K562 (cell line): ENCODE results near the gene SPATA16. TPM values are rescaled to one million over a fixed set of nuclear protein-coding genes. Genes with fewer than 3 reads are reported as not detected.

ENCODE experiments used
- ATAC-seq: fragments of 200-7000 bp; cut with Tn5 transposase; 3 replicates; pipeline ENCODE4 v1.9.1; 2020; ENCODE audit warnings: moderate library complexity
- BruUV-seq: library from RNA; stranded (reverse); fragments of 400-500 nt; replicated peaks from 2 replicates; lab custom pipeline; 2021; lab: Mats Ljungman, UMichigan
- CTCF ChIA-PET: fragments of 300-600 bp; formaldehyde crosslinking; extraction: SDS; loops from one replicate; lab custom pipeline; 2021; ENCODE audit warnings: low intra/inter-chr PET ratio; lab: Yijun Ruan, JAX
- POLR2A ChIA-PET: fragments of 300-600, 350-650 bp; sonication (Branson Sonifier 250); formaldehyde crosslinking; extraction: SDS; loops from one replicate; lab custom pipeline; 2021; ENCODE audit warnings: antibody characterized with exemption, inconsistent platforms; lab: Yijun Ruan, JAX
- DNase-seq, 4 experiments: peaks; one replicate each; pipeline versions ENCODE4 v3.0.0 to v3.0.0-alpha.2; 2011 to 2018; ENCODE audit warnings: low spot score in 3 of 4, mixed read lengths in 3 of 4; ENCODE audit errors: extremely low read depth in 1 of 4
- FAIRE-seq: peaks from 2 replicates; lab custom pipeline; 2011; peaks lifted over from hg19 to GRCh38; lab: Jason Lieb, UNC
- H2AFZ ChIP-seq: 2 replicates; pipeline ENCODE4 v1.6.0; 2011; ENCODE audit warnings: low read depth, low read length, control low read depth, inconsistent platforms
- H3K27ac ChIP-seq: fragments of 200-600 bp; 3 replicates; pipeline ENCODE4 v1.8.0; 2011; ENCODE audit warnings: low read depth, mild to moderate bottlenecking, control low read depth, inconsistent platforms, low read length, moderate library complexity, mixed read lengths; ENCODE audit errors: extremely low read depth
- H3K27me3 ChIP-seq, 2 experiments: fragments of 300-600 bp in 1 of 2; 2 replicates in 1 of 2; 3 replicates in 1 of 2; pipeline versions ENCODE4 v1.6.0 to v1.8.0; 2011; ENCODE audit warnings: inconsistent platforms in 2 of 2, low read length in 2 of 2, mild to moderate bottlenecking in 1 of 2, mixed read lengths in 1 of 2, moderate library complexity in 1 of 2; ENCODE audit not compliant: control insufficient read depth in 2 of 2, insufficient read depth in 2 of 2
- H3K36me3 ChIP-seq: fragments of 300-600 bp; 3 replicates; pipeline ENCODE4 v1.8.0; 2011; ENCODE audit warnings: mild to moderate bottlenecking, low read length, inconsistent platforms; ENCODE audit not compliant: control insufficient read depth, insufficient read depth
- H3K4me1 ChIP-seq, 2 experiments: fragments of 200-600 bp in 1 of 2; replicated peaks in 1 of 2; 2 replicates in 1 of 2; 3 replicates in 1 of 2; pipeline versions ENCODE4 v1.5.1 to v1.8.0; 2011; ENCODE audit warnings: inconsistent platforms in 2 of 2, low read length in 2 of 2, mild to moderate bottlenecking in 1 of 2, mixed read lengths in 1 of 2, moderate library complexity in 1 of 2; ENCODE audit not compliant: control insufficient read depth in 2 of 2, insufficient read depth in 2 of 2
- H3K4me2 ChIP-seq: 2 replicates; pipeline ENCODE4 v1.6.1; 2011; ENCODE audit warnings: low read length, control low read depth, inconsistent platforms, mixed read lengths; ENCODE audit not compliant: insufficient read depth
- H3K4me3 ChIP-seq: fragments of 200-600 bp; sonication (generic), shearing (Covaris generic); 2 replicates; pipeline ENCODE4 v1.5.1; 2016; ENCODE audit warnings: control low read depth, inconsistent platforms
- H3K79me2 ChIP-seq: fragments of 200-600 bp; 3 replicates; pipeline ENCODE4 v1.8.0; 2011; ENCODE audit warnings: low read length, inconsistent platforms; ENCODE audit not compliant: control insufficient read depth, insufficient read depth
- H3K9ac ChIP-seq, 2 experiments: 2 replicates each; pipeline versions ENCODE4 v1.6.0 to v1.6.1; 2011; ENCODE audit warnings: low read depth in 2 of 2, low read length in 2 of 2, control low read depth in 1 of 2, inconsistent platforms in 1 of 2, mild to moderate bottlenecking in 1 of 2, mixed read lengths in 1 of 2; ENCODE audit not compliant: insufficient read depth in 1 of 2
- H3K9me1 ChIP-seq: one replicate; pipeline ENCODE4 v1.6.0; 2011; ENCODE audit warnings: inconsistent platforms, mild to moderate bottlenecking, low read length, moderate library complexity; ENCODE audit not compliant: control insufficient read depth, insufficient read depth
- H3K9me3 ChIP-seq: replicated peaks from 2 replicates; pipeline ENCODE4 v1.5.1; 2011; ENCODE audit warnings: low read depth, low read length, inconsistent platforms; ENCODE audit not compliant: control insufficient read depth, insufficient read depth
- H4K20me1 ChIP-seq: replicated peaks from 2 replicates; pipeline ENCODE4 v1.6.1; 2011; ENCODE audit warnings: low read length, inconsistent platforms, mixed read lengths; ENCODE audit not compliant: control insufficient read depth, insufficient read depth
- BACH1 ChIP-seq: fragments of 200-800 bp; sonication (Bioruptor generic); IDR thresholded peaks from 2 replicates; pipeline ENCODE4 v1.6.1; 2016; ENCODE audit warnings: missing genetic modification characterization, missing compliant biosample characterization
- CREB3 ChIP-seq: fragments of 450-650 bp; conservative IDR thresholded peaks from 2 replicates; pipeline ENCODE4 v1.6.1; 2016; ENCODE audit warnings: missing genetic modification characterization, low read depth, mild to moderate bottlenecking, missing compliant biosample characterization, moderate library complexity
- JUND ChIP-seq, 2 experiments: IDR thresholded peaks; 2 replicates in 1 of 2; 3 replicates in 1 of 2; pipeline ENCODE4 v1.6.1; 2011; ENCODE audit warnings: borderline replicate concordance in 2 of 2, low read depth in 2 of 2, low read length in 2 of 2, improper control_type of control experiment in 1 of 2, missing biosample characterization in 1 of 2, missing genetic modification characterization in 1 of 2, missing genetic modification reagents in 1 of 2
- MEF2A ChIP-seq: IDR thresholded peaks from 2 replicates; pipeline ENCODE4 v1.6.1; 2011; ENCODE audit warnings: low read depth, mild to moderate bottlenecking, low read length, moderate library complexity; ENCODE audit not compliant: control insufficient read depth
- PHF8 ChIP-seq: fragments of 200-600 bp; sonication (generic); IDR thresholded peaks from 2 replicates; pipeline ENCODE4 v1.6.1; 2012; ENCODE audit warnings: mixed run types, mild to moderate bottlenecking, inconsistent platforms, low read length, moderate library complexity, borderline replicate concordance
- POLR2AphosphoS2 ChIP-seq: IDR thresholded peaks from 2 replicates; pipeline ENCODE4 v1.6.1; 2012; ENCODE audit warnings: low read length, improper control_type of control experiment
- RAD21 ChIP-seq, 2 experiments: fragments of 250-450 bp in 1 of 2; fragments of 450-650 bp in 1 of 2; sonication (Bioruptor Pico) in 1 of 2; formaldehyde crosslinking in 1 of 2; IDR thresholded peaks in 1 of 2; conservative IDR thresholded peaks in 1 of 2; 2 replicates each; pipeline versions ENCODE4 v1.4.0 to v1.8.0; 2020 to 2022; ENCODE audit warnings: mild to moderate bottlenecking in 2 of 2, moderate library complexity in 1 of 2
- TEAD1 ChIP-seq, 2 experiments: fragments of 450-650 bp in 1 of 2; sonication (generic) in 1 of 2; formaldehyde crosslinking; IDR thresholded peaks; 2 replicates each; pipeline versions ENCODE4 v1.4.0 to v1.8.0; 2020 to 2022; ENCODE audit warnings: mild to moderate bottlenecking in 2 of 2, missing genetic modification reagents in 1 of 2
- WGBS: fragments of 100-300 bp; shearing (Covaris generic); methylation state at CpG from one replicate; pipeline ENCODE4 v1.1.6; 2016; ENCODE audit warnings: low coverage, mixed read lengths; ENCODE audit not compliant: insufficient coverage; ENCODE audit errors: missing lambda C conversion rate; 5-methylcytosine and 5-hydroxymethylcytosine counted together
- in situ Hi-C: fragments of 300-500 bp; cut with MboI; formaldehyde crosslinking; loops from 4 replicates; pipeline ENCODE4 v1.15.0; 2018; ENCODE audit warnings: inconsistent platforms, mixed read lengths
- intact Hi-C: fragments of 100-400 bp; cut with micrococcal nuclease; formaldehyde crosslinking; loops from 2 replicates; pipeline ENCODE4 v1.14.2; 2022
- polyA plus RNA-seq, 8 experiments: library from polyadenylated mRNA; depleted of rRNA in 4 of 8; stranded (reverse) in 5 of 8; unstranded in 3 of 8; fragments of >200 nt; fragmentation: Nextera tagmentation in 2 of 8; fragmentation: Illumina TruSeq in 1 of 8; extraction: Ambion mirVana in 2 of 8; extraction: Trizol in 1 of 8; gene quantifications; 2 replicates each; pipeline versions ENCODE4 v1.2.1 to v1.2.3, GENCODE V29; 2011 to 2014; ENCODE audit warnings: inconsistent platforms in 1 of 8, missing spikeins in 1 of 8
- total RNA-seq, 7 experiments: library from RNA; depleted of rRNA in 6 of 7; stranded (reverse); fragments of >200 nt in 6 of 7; fragmentation: Illumina TruSeq in 2 of 7; extraction: Trizol in 2 of 7; gene quantifications; 2 replicates each; pipeline versions ENCODE4 v1.2.1 to v1.2.3, GENCODE V29; 2011 to 2021; ENCODE audit warnings: low replicate concordance in 1 of 7
- TF ChIP-seq, protein P1 (sequence below), 3 experiments: IDR thresholded peaks in 2 of 3; conservative IDR thresholded peaks in 1 of 3; 2 replicates each; pipeline ENCODE4 v1.5.1; 2011 to 2012; ENCODE audit warnings: low read length in 3 of 3, mild to moderate bottlenecking in 3 of 3, control low read depth in 2 of 3, improper control_type of control experiment in 1 of 3, inconsistent platforms in 1 of 3, low read depth in 1 of 3, mixed read lengths in 1 of 3, moderate library complexity in 1 of 3; ENCODE audit not compliant: insufficient read depth in 2 of 3
- TF ChIP-seq, protein P2 (sequence below): sonication (generic); formaldehyde crosslinking; IDR thresholded peaks from 2 replicates; pipeline ENCODE4 v1.5.0; 2020; ENCODE audit warnings: missing genetic modification reagents
- TF ChIP-seq, protein P3 (sequence below): sonication (generic); formaldehyde crosslinking; IDR thresholded peaks from 2 replicates; pipeline ENCODE4 v1.8.0; 2022; ENCODE audit warnings: mild to moderate bottlenecking, missing genetic modification reagents

Gene SPATA16
- total and polyA plus RNA-seq, 9 of the 15 experiments (the other 6 are each of a cell fraction or from before 2014, with no cell fraction given), result not detected

DNA sequence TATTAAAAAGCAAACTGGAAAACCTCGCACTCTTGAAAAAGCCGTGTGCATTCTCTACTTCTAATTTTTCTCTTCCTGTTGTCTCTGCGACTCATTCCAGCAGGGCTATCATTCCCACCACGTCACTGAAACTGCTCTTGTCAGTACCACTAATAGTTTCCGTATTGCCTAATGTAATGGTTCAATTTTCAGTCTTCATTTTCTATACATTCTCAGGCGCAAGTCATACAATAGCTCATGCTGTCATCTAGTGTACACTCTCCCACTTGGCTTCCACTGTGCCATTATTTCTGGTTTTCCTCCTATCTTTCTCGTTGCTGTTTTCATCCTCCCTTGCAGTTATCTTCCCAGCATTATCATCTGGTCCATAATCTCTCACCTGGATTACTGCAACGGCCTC lies 160.2 kb downstream of the SPATA16 start (continued):
- TF ChIP-seq, protein P1, sequence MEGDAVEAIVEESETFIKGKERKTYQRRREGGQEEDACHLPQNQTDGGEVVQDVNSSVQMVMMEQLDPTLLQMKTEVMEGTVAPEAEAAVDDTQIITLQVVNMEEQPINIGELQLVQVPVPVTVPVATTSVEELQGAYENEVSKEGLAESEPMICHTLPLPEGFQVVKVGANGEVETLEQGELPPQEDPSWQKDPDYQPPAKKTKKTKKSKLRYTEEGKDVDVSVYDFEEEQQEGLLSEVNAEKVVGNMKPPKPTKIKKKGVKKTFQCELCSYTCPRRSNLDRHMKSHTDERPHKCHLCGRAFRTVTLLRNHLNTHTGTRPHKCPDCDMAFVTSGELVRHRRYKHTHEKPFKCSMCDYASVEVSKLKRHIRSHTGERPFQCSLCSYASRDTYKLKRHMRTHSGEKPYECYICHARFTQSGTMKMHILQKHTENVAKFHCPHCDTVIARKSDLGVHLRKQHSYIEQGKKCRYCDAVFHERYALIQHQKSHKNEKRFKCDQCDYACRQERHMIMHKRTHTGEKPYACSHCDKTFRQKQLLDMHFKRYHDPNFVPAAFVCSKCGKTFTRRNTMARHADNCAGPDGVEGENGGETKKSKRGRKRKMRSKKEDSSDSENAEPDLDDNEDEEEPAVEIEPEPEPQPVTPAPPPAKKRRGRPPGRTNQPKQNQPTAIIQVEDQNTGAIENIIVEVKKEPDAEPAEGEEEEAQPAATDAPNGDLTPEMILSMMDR (IDR thresholded peaks at IDR 0.05 in 2 of 3, conservative IDR thresholded peaks at IDR 0.05 in 1 of 3; ENCODE audit: insufficient read depth in 2 of 3, low read depth in 1 of 3, low read length in 3 of 3), result peak in 2 of 3 experiments; percentile 28 to 47; a peak in 2 of 6 replicates
- TF ChIP-seq BACH1 (tag), result no peak
- TF ChIP-seq POLR2AphosphoS2, result no peak
- no peak for TF ChIP-seq TEAD1 (CRISPR knock-in tag; IDR thresholded peaks at IDR 0.05)
- peak; percentile 59 to 76 for TF ChIP-seq RAD21 (CRISPR knock-in tag; conservative IDR thresholded peaks at IDR 0.05 in 1 of 2, IDR thresholded peaks at IDR 0.05 in 1 of 2)
- no peak for TF ChIP-seq CREB3

GRCh38 chr3:172977696-172978095 lies 163.3 kb downstream of the SPATA16 start:
- POLR2A ChIA-PET, result interaction anchor here (0.7 to 1.3 kb wide), 2 partner anchors 13 to 48 kb away, joined by 3 to 4 read pairs; no protein-coding TSS in a partner anchor
- no peak for ATAC-seq
- in situ Hi-C loops, result no loop called here
- Histone ChIP-seq H4K20me1 (no peaks in the 10 kb centered on the region), H3K9me3 (no peaks in the 10 kb centered on the region), H3K79me2 (no peaks in the 10 kb centered on the region), H3K9ac (no peak overlapping the region), H3K27ac (no peak overlapping the region), H3K4me3 (no peak overlapping the region), H3K9me1 (no peaks in the 10 kb centered on the region), H3K4me2 (no peak overlapping the region), H3K27me3 (no peaks in the 10 kb centered on the region), H3K36me3 (no peaks in the 10 kb centered on the region), H2AFZ (no peak overlapping the region), H3K4me1 (no peaks in the 10 kb centered on the region)
- CTCF ChIA-PET, result no interaction called here
- BruUV-seq, result no TSS peak
- 24% methylated on average over 1 of the region's 1 CpG for WGBS
- no peak for DNase-seq
- no peak for FAIRE-seq
- intact Hi-C loops, result no loop called here
- TF ChIP-seq MEF2A, result no peak
- TF ChIP-seq JUND (IDR thresholded peaks at IDR 0.05; ENCODE audit: borderline replicate concordance, low read depth, low read length), result no peak
- no peak for TF ChIP-seq JUND (tag; IDR thresholded peaks at IDR 0.05; ENCODE audit: borderline replicate concordance, low read depth, low read length)
- TF ChIP-seq, protein P2, sequence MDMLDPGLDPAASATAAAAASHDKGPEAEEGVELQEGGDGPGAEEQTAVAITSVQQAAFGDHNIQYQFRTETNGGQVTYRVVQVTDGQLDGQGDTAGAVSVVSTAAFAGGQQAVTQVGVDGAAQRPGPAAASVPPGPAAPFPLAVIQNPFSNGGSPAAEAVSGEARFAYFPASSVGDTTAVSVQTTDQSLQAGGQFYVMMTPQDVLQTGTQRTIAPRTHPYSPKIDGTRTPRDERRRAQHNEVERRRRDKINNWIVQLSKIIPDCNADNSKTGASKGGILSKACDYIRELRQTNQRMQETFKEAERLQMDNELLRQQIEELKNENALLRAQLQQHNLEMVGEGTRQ, result no peak
- TF ChIP-seq, protein P3, sequence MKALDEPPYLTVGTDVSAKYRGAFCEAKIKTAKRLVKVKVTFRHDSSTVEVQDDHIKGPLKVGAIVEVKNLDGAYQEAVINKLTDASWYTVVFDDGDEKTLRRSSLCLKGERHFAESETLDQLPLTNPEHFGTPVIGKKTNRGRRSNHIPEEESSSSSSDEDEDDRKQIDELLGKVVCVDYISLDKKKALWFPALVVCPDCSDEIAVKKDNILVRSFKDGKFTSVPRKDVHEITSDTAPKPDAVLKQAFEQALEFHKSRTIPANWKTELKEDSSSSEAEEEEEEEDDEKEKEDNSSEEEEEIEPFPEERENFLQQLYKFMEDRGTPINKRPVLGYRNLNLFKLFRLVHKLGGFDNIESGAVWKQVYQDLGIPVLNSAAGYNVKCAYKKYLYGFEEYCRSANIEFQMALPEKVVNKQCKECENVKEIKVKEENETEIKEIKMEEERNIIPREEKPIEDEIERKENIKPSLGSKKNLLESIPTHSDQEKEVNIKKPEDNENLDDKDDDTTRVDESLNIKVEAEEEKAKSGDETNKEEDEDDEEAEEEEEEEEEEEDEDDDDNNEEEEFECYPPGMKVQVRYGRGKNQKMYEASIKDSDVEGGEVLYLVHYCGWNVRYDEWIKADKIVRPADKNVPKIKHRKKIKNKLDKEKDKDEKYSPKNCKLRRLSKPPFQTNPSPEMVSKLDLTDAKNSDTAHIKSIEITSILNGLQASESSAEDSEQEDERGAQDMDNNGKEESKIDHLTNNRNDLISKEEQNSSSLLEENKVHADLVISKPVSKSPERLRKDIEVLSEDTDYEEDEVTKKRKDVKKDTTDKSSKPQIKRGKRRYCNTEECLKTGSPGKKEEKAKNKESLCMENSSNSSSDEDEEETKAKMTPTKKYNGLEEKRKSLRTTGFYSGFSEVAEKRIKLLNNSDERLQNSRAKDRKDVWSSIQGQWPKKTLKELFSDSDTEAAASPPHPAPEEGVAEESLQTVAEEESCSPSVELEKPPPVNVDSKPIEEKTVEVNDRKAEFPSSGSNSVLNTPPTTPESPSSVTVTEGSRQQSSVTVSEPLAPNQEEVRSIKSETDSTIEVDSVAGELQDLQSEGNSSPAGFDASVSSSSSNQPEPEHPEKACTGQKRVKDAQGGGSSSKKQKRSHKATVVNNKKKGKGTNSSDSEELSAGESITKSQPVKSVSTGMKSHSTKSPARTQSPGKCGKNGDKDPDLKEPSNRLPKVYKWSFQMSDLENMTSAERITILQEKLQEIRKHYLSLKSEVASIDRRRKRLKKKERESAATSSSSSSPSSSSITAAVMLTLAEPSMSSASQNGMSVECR, result no peak
- no peak for TF ChIP-seq PHF8
